ENCODE data around the gene PPP1R12B. TPM values are rescaled to one million over a fixed set of nuclear protein-coding genes. Genes with fewer than 3 reads are reported as not detected.
A peak's percentile ranks its signal among the peaks of the same experiment; 100 is the strongest.
"Not testable (repeated sequence)": the region's sequence is repeated elsewhere in the genome, so short reads cannot be mapped to it uniquely, and the experiment has no call there.

The PPP1R12B gene
- total RNA-seq, 2 experiments from 2014 or later = 13.0 to 14.1 TPM

DNA sequence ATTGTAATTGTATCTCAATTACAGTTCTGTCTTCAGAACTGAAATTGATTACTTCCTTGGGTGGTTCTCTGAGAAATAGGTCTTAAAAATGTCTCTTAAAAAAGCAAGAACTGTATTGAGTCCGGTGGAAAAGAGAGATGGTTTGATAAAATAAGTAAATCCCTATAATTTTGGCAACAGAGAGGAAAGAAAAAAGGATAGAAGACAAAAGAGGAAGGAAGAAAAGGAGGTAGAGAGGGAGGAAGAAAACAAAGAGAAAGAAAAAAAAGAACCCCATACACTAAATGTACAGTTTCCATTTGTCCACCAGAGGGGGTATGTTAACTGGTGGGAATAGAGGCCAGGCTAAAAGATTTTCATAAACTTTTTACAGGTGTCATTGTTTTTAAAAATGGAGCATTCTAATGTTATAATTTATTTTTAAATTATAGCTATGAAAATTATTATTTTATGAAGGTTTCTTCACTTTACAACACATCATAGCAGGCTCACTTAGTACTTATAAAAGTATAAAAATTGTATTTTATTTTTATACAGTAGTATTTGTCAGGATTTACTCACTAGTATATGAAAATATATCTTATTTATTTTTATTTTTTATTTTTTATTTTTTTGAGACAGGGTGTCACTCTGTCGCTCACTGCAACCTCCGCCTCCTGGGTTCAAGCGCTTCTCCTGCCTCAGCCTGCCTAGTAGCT lies 4.7 kb upstream of the PPP1R12B start:
- intact Hi-C loops (cut with micrococcal nuclease) = loop anchor here (5.0 to 10.0 kb wide), 3 partner anchors 228 to 661 kb away; partner anchors contain the start of genes SYT2 and TMEM183A
- peak; percentile 77 for TF ChIP-seq CTCF (IDR thresholded peaks at IDR 0.05)
- Mint-ChIP-seq H3K4me1 (ENCODE audit: low read depth) (peaks cover 22% of the 10 kb centered on the region), H3K36me3 (ENCODE audit: low read depth) (peaks cover 10% of the 10 kb centered on the region), H3K27me3 (no peaks in the 10 kb centered on the region), H3K4me3 (peak overlapping the region; percentile 61), H3K9me3 (no peaks in the 10 kb centered on the region), H3K27ac (peak overlapping the region; percentile 62)
- POLR2A ChIA-PET = no interaction called here
- CTCF ChIA-PET = interaction anchor here (0.6 to 2.0 kb wide), 14 partner anchors 10 to 376 kb away, joined by 3 to 6 read pairs (median 4); no protein-coding TSS in a partner anchor
- ATAC-seq (no peak), DNase-seq (no peak)

DNA sequence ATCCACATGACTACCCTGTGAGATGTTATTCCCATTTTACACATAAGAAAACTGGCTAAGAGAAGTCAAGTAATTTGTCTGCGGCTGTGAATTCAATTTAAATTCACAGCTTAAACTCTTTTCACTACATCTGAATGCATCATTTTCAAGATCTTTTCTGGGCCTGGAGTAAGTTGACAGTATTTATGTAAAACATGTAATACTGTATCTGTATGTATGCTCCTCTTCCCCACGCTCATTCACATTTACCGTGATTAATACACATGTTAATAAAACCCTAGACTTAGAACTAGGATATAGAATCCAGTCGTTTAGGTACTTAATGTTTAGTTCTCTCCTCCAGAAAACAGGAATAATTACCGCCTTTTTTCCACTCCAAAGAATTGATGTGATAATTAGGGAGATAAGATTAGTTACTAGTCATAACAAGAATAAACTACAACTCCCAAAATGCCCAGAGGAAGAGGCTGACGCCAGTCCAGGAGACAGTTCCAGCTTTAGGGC lies 442 bp upstream of the PPP1R12B start:
- CTCF ChIA-PET = interaction anchor here (0.9 to 1.8 kb wide), 2 partner anchors 18 to 23 kb away, joined by 3 to 5 read pairs; no protein-coding TSS in a partner anchor
- H3K36me3 Mint-ChIP-seq (ENCODE audit: low read depth) = peaks cover 2% of the 10 kb centered on the region
- ATAC-seq = no peak

GRCh38 chr1:202349206-202349928 lies 868 bp downstream of the PPP1R12B start:
- Mint-ChIP-seq H3K27ac (peak overlapping the region; percentile 91), H3K4me1 (ENCODE audit: low read depth) (peaks cover 27% of the 10 kb centered on the region), H3K9me3 (no peaks in the 10 kb centered on the region), H3K36me3 (ENCODE audit: low read depth) (peaks cover 2% of the 10 kb centered on the region), H3K4me3 (peak overlapping the region; percentile 96), H3K27me3 (no peaks in the 10 kb centered on the region)
- intact Hi-C loops (cut with micrococcal nuclease) = loop anchor here (10.0 kb wide), 2 partner anchors 365 to 655 kb away; partner anchors contain the start of genes SYT2 and TMEM183A
- DNase-seq = peak; percentile 38
- no peak for ATAC-seq
- CTCF ChIA-PET = interaction anchor here (1.3 to 1.8 kb wide), 3 partner anchors 21 to 375 kb away, joined by 3 to 5 read pairs (median 3); no protein-coding TSS in a partner anchor
- no peak for TF ChIP-seq CTCF (IDR thresholded peaks at IDR 0.05)
- POLR2A ChIA-PET = interaction anchor here (1.6 to 2.6 kb wide), 2 partner anchors 8 to 11 kb away, joined by 7 read pairs; partner anchors contain the start of gene UBE2T

More for the DNA sequence above, 442 bp upstream of the PPP1R12B start:
- DNase-seq = no peak
- Mint-ChIP-seq H3K27ac (peak overlapping the region; percentile 91), H3K4me3 (peak overlapping the region; percentile 96), H3K27me3 (no peaks in the 10 kb centered on the region), H3K9me3 (no peaks in the 10 kb centered on the region), H3K4me1 (ENCODE audit: low read depth) (peaks cover 29% of the 10 kb centered on the region)
- intact Hi-C loops (cut with micrococcal nuclease) = loop anchor here (10.0 kb wide), 2 partner anchors 367 to 657 kb away; partner anchors contain the start of genes SYT2 and TMEM183A
- POLR2A ChIA-PET = interaction anchor here (2.6 kb wide), 1 partner anchor 10 kb away, joined by 7 read pairs; no protein-coding TSS in a partner anchor
- no peak for TF ChIP-seq CTCF (IDR thresholded peaks at IDR 0.05)

DNA sequence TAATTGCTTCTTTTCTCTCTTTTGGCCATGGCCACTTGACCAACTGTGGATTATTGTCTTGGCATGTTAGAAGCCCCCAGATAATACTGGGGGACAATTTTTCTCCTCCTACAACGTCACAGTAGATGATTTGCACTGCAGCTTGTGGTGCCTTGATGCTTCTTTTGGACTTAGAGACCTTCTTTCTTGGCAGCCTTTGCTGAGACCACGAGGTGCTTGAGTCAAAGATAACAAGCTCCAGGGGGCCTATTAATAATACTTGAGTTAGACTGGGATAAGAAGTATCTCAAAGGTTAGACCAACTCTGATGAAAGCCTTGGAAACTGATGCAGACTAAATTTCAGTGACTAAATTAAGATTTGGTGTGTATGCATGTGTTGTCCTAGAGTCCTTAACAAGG lies 3.2 kb downstream of the PPP1R12B start:
- Mint-ChIP-seq H3K27me3 (no peaks in the 10 kb centered on the region), H3K27ac (no peak overlapping the region), H3K4me3 (no peak overlapping the region), H3K9me3 (no peaks in the 10 kb centered on the region), H3K36me3 (ENCODE audit: low read depth) (peaks cover 2% of the 10 kb centered on the region), H3K4me1 (ENCODE audit: low read depth) (peaks cover 31% of the 10 kb centered on the region)
- no peak for ATAC-seq
- ChIA-PET POLR2A (interaction anchor here (1.0 kb wide), 1 partner anchor 9 kb away, joined by 3 read pairs; no protein-coding TSS in a partner anchor), CTCF (interaction anchor here (2.0 kb wide), 1 partner anchor 10 kb away, joined by 8 read pairs; the partner anchor contains the start of gene UBE2T)
- DNase-seq = no peak
- TF ChIP-seq CTCF (IDR thresholded peaks at IDR 0.05) = no peak
- intact Hi-C loops (cut with micrococcal nuclease) = no loop called here

DNA sequence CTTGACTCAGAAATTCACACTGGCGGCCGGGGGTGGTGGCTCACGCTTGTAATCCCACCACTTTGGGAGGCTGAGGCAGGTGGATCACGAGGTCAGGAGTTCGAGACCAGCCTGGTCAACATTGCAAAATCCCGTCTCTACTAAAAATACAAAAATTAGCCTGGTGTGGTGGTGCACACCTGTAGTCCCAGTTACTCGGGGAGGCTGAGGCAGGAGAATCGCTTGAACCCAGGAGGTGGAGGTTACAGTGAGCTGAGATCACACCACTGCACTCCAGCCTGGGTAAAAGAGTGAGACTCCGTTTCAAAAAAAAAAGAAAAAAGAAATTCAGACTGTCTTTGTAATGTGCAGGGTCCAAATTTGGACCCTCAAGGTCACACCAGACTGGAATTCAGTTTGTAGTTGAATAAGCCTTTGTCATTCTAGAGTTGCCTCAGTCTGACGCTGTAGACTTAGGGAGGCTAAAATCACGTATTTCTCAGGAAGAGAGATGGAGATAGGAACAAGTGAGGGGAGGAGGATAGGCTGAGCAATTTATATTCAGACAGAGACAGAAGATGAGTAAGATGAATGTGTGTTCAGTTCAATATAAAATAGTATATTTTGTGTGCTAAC lies 4.2 kb downstream of the PPP1R12B start:
- H3K27me3 Mint-ChIP-seq; CTCF ChIA-PET; DNase-seq; POLR2A ChIA-PET; H3K9me3 Mint-ChIP-seq; H3K4me3 Mint-ChIP-seq; ATAC-seq; intact Hi-C loops (cut with micrococcal nuclease); H3K36me3 Mint-ChIP-seq (ENCODE audit: low read depth); H3K27ac Mint-ChIP-seq: not testable (repeated sequence)
- peaks cover 32% of the 10 kb centered on the region for H3K4me1 Mint-ChIP-seq (ENCODE audit: low read depth)

All from activated CD8-positive, alpha-beta T cell treated with anti-CD3 and anti-CD28 coated beads for 36 hours (primary cell).